Mesothelial cell of epicardium (in vitro differentiated cells): ENCODE data around the gene FAF2. TPM values are rescaled to one million over a fixed set of nuclear protein-coding genes. Genes with fewer than 3 reads are reported as not detected.

Experiments
- DNase-seq, 2 experiments: peaks; one replicate each; pipeline ENCODE4 v3.0.0; 2021; ENCODE audit warnings: low spot score in 2 of 2; ENCODE audit not compliant: unreplicated experiment in 2 of 2
- H3K27ac Mint-ChIP-seq: 2 replicates; pipeline ENCODE4 v1.8.0; 2021; ENCODE audit warnings: mixed read lengths
- H3K27me3 Mint-ChIP-seq: 2 replicates; pipeline ENCODE4 v1.8.0; 2021; ENCODE audit warnings: low read depth, mixed read lengths
- H3K36me3 Mint-ChIP-seq: 2 replicates; pipeline ENCODE4 v1.8.0; 2021; ENCODE audit warnings: mixed read lengths
- H3K4me1 Mint-ChIP-seq: 2 replicates; pipeline ENCODE4 v1.8.0; 2021; ENCODE audit warnings: mixed read lengths
- H3K4me3 Mint-ChIP-seq: 2 replicates; pipeline ENCODE4 v1.8.0; 2021; ENCODE audit warnings: mild to moderate bottlenecking, moderate library complexity, mixed read lengths
- H3K9me3 Mint-ChIP-seq: 2 replicates; pipeline ENCODE4 v1.8.0; 2021; ENCODE audit warnings: mixed read lengths
- CTCF ChIP-seq: fragments of 200-600 bp; sonication (generic); IDR thresholded peaks from one replicate; pipeline ENCODE4 v1.5.0; 2021; ENCODE audit warnings: antibody characterized with exemption; ENCODE audit not compliant: unreplicated experiment
- total RNA-seq: library from RNA; stranded (reverse); gene quantifications from 3 replicates; pipeline ENCODE4 v1.2.1, GENCODE V29; 2021

Gene FAF2
- total RNA-seq, 1 donor from 2014 or later = 52.7 TPM

- H3K4me1 Mint-ChIP-seq = peaks cover 12% of the 10 kb centered on the region
- no peak for TF ChIP-seq CTCF
- no peaks in the 10 kb centered on the region for H3K9me3 Mint-ChIP-seq
- no peak overlapping the region for H3K4me3 Mint-ChIP-seq
- peaks cover 16% of the 10 kb centered on the region for H3K36me3 Mint-ChIP-seq
- no peaks in the 10 kb centered on the region for H3K27me3 Mint-ChIP-seq
- no peak overlapping the region for H3K27ac Mint-ChIP-seq
- no peak for DNase-seq
Measured at GRCh38 chr5:176410486-176411180, 37.6 kb upstream of the FAF2 start.

- Mint-ChIP-seq H3K27me3 (no peaks in the 10 kb centered on the region), H3K4me1 (peaks cover 20% of the 10 kb centered on the region), H3K9me3 (no peaks in the 10 kb centered on the region), H3K36me3 (peaks cover 8% of the 10 kb centered on the region), H3K4me3 (no peak overlapping the region), H3K27ac (no peak overlapping the region)
- TF ChIP-seq CTCF = no peak
- DNase-seq = no peak
Measured at GRCh38 chr5:176412517-176413254, 35.5 kb upstream of the FAF2 start.

- no peak overlapping the region for H3K4me3 Mint-ChIP-seq
- H3K27me3 Mint-ChIP-seq = no peaks in the 10 kb centered on the region
- H3K27ac Mint-ChIP-seq = no peak overlapping the region
- no peaks in the 10 kb centered on the region for H3K9me3 Mint-ChIP-seq
- peaks cover 24% of the 10 kb centered on the region for H3K4me1 Mint-ChIP-seq
- DNase-seq = no peak
- no peak for TF ChIP-seq CTCF
- peaks cover 5% of the 10 kb centered on the region for H3K36me3 Mint-ChIP-seq
Measured at GRCh38 chr5:176413255-176413565, 35.0 kb upstream of the FAF2 start.

- no peak overlapping the region for H3K4me3 Mint-ChIP-seq
- H3K27me3 Mint-ChIP-seq = no peaks in the 10 kb centered on the region
- peaks cover 5% of the 10 kb centered on the region for H3K36me3 Mint-ChIP-seq
- no peak for TF ChIP-seq CTCF
- no peaks in the 10 kb centered on the region for H3K9me3 Mint-ChIP-seq
- no peak for DNase-seq
- peaks cover 25% of the 10 kb centered on the region for H3K4me1 Mint-ChIP-seq
- peak overlapping the region; percentile 16 for H3K27ac Mint-ChIP-seq
Measured at GRCh38 chr5:176413709-176414191, 34.4 kb upstream of the FAF2 start.

- H3K9me3 Mint-ChIP-seq = no peaks in the 10 kb centered on the region
- H3K4me3 Mint-ChIP-seq = peak overlapping the region; percentile 69
- no peak for DNase-seq
- peak overlapping the region; percentile 39 for H3K27ac Mint-ChIP-seq
- peaks cover 5% of the 10 kb centered on the region for H3K36me3 Mint-ChIP-seq
- no peaks in the 10 kb centered on the region for H3K27me3 Mint-ChIP-seq
- no peak for TF ChIP-seq CTCF
- peaks cover 25% of the 10 kb centered on the region for H3K4me1 Mint-ChIP-seq
Measured at GRCh38 chr5:176414704-176415103, 33.5 kb upstream of the FAF2 start.
